Forelimb muscle (tissue), 1 donor: ENCODE data around the gene PGK1. TPM values are rescaled to one million over a fixed set of nuclear protein-coding genes. Genes with fewer than 3 reads are reported as not detected.
"Not testable (repeated sequence)": the region's sequence is repeated elsewhere in the genome, so short reads cannot be mapped to it uniquely, and the experiment has no call there.

Experiments
- DNase-seq: peaks from one replicate; pipeline ENCODE4 v3.0.0-alpha.2; 2013; ENCODE audit warnings: low read depth
- polyA plus RNA-seq: library from polyadenylated mRNA; unstranded; fragments of 120-200 nt; gene quantifications from one replicate; pipeline ENCODE4 v1.2.1, GENCODE V29; 2013; ENCODE audit not compliant: insufficient read length

PGK1 gene
- polyA plus RNA-seq, 1 donor, result 240 TPM

GRCh38 chrX:78116365-78116764 is 12.3 kb downstream of the PGK1 start:
- DNase-seq, result no peak

DNA sequence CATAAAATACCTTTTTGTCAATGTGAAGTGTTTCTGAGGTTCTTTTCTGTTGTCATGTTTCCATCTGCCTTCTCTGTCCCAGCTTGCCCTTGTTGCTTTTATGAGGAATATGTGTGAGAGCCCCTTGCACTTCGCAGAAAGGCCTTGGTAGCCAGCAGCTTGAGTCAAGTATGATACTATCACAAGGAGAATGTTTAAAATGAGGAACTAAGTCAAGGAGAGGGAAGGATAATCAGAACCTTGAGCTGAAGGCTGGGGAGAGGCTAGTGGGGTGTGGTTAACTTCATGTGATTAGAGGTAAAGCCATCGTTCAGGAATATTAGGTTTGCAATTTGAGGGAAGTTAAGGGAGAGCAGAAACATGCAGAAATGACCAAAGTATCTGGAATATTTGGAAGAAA is 12.7 kb downstream of the PGK1 start:
- DNase-seq, result no peak

GRCh38 chrX:78118628-78119027 is 14.6 kb downstream of the PGK1 start:
- DNase-seq, result no peak

- no peak for DNase-seq
Measured at GRCh38 chrX:78119521-78120227, 15.6 kb downstream of the PGK1 start.

- DNase-seq, result no peak
Measured at GRCh38 chrX:78123190-78123589, 19.1 kb downstream of the PGK1 start.

DNA sequence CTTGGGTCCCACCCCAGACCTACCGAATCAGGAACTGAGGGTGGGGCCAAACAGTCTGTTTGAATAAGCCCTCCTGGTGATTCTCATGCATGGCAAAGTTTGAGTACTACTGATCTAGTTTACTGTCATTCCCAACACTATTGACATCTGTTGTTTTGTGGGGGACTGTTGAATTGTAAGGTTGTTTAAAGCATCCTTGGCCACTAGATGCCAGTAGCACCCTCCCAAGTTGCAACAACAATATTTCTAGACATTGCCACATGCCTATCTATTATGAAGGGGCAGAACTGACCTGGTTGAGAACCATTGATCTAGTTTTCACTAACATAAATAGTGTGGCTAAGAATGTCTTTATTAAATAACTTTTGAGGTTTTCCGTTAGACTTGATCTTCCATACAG is 20.3 kb downstream of the PGK1 start:
- DNase-seq, result no peak

- no peak for DNase-seq
Measured at GRCh38 chrX:78125148-78125547, 21.1 kb downstream of the PGK1 start.

DNA sequence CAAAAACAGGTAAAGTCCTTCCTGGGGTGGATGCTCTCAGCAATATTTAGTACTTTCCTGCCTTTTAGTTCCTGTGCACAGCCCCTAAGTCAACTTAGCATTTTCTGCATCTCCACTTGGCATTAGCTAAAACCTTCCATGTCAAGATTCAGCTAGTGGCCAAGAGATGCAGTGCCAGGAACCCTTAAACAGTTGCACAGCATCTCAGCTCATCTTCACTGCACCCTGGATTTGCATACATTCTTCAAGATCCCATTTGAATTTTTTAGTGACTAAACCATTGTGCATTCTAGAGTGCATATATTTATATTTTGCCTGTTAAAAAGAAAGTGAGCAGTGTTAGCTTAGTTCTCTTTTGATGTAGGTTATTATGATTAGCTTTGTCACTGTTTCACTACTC is 21.7 kb downstream of the PGK1 start:
- not testable (repeated sequence) for DNase-seq

DNA sequence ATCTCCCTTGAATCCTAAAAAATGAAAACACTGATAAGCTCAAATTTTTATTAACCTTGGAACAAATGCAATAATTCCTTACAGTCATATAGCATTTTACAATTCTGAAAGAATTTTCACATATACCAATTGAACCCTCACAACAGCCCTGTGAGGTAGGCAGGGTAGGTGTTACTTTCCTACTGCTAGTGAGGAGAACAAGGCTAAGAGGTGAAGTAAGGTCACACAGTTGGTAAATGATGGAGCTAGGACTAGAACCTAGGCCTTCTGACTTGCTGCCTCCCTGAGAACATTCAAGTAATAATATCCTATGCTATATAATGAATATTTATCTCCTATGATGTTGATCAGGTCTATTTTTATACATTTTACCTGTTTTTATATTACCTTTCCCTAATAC is 25.7 kb downstream of the PGK1 start:
- no peak for DNase-seq

DNA sequence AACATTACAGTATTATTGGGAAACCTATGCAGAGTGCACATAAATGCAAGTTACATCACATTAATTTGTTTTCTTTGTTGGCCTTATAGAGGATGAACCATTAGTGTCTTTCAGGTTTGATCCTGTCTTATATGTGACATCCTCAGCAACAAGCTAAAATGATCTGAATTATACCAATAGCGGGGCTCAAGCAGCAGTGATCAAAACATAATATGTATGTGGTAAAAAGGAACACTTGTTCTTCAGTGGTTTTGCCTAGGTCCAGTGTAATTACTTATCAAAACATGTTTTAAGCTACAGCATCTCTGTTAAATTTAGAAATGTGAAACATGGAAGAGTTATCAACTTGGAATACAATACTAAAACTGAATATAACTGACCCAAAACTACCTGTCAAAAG is 26.3 kb downstream of the PGK1 start:
- no peak for DNase-seq

GRCh38 chrX:78131117-78131516 is 27.1 kb downstream of the PGK1 start:
- no peak for DNase-seq

GRCh38 chrX:78133238-78133960 is 29.4 kb downstream of the PGK1 start:
- no peak for DNase-seq

DNA sequence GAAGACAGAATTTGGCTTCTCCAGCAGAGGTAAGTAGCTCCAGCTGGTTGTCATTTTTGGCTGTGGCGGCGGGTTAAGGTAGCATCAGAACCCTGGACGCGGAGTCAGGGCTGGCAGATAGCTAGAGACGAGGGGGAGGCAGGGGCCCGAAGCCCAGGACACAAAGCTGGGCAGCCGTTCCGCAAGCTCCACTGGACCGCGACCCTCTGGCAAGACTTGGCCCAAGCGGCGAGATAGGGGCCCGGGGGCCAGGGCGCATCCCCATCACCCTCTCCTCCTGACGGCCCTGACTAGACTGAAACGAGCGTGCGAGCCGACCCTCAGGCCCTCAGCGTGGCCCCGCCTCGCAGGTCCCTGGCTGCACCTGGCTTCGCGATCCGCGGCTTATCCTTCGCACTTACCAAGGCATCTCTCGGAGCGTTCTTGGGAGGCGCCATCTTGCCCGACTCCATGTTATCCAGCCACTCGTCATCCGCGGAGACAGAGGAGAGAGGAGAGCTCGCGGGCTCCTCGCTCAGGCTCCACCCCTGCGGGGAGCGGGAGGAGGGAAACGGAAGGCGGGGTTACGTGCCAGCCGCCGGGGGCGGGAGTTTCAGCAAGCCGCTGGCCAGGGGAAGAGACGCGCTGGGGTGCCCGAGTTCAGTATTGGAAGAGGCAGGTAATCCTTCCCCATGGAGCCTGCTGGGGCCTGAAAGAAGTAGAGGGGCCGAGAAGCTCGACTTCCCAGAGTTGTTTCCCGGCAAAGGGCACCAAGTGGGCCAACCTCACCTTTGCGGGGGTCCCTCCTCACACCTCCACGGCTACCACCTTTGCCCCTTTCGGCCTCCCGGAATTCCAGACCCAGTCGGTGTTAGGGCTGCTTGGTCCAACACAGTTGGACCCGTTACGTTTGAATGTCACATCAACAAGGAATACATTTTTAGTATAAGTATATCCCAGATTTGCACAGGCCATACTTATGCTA is 35.4 kb downstream of the PGK1 start, which contains the start of gene TAF9B:
Gene TAF9B (minus strand): TSS at position 491 of the 964 bp plus-strand sequence. CDS start 39 bp downstream, at position 452.
- DNase-seq, result peak; percentile 50

DNA sequence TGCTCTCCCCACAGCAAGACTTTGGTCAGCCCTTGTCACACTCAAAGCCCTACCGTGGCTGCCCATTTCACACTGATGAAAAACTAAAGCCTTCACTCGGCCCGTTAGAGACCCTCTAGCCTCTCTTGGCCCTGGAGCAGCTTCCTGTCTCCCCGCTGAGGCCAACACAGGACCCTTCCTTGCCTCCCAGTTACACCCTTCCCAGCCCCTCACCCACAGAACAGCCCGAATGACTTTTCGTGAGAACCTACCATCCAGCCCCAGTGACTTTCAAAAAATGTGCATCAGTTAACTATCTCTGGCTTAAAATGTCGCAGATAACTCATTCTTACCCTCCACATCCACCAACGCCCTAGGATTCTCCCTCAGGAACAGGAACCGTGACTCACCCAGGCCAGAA is 36.2 kb downstream of the PGK1 start:
- DNase-seq, result no peak

- DNase-seq, result not testable (repeated sequence)
Measured at GRCh38 chrX:78147002-78147540, 43.0 kb downstream of the PGK1 start.

GRCh38 chrX:78157373-78157772 is 53.3 kb downstream of the PGK1 start:
- DNase-seq, result not testable (repeated sequence)

DNA sequence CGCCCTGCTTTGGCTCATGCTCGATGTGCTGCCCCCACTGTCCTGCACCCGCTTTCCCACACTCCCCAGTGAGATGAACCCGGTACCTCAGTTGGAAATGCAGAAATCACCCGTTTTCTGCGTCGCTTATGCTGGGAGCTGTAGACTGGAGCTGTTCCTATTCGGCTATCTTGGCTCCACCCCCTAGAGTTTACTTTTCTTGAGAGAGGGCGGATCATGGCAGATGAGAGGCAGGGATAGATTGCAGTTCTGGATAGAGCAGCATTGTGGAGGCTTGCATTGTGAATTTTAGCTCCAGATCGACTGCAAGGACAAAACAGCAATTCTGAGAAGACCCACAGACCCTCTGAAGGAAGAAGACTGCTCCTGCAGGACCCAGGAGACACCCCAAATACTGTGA is 53.8 kb downstream of the PGK1 start:
- not testable (repeated sequence) for DNase-seq

DNA sequence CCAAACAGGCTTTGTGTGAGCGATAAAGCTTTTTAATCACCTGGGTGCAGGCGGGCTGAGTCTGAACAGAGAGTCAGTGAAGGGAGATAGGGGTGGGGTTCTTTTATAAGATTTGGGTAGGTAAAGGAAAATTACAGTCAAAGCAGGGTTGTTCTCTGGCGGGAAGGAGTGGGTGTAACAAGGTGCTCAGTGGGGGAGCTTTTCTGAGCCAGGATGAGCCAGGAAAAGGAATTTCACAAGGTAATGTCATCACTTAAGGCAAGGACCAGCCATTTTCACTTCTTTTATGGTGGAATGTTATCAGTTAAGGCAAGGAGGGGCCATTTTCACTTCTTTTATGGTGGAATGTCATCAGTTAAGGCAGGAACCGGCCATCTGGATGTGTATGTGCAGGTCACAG is 56.7 kb downstream of the PGK1 start:
- not testable (repeated sequence) for DNase-seq

- not testable (repeated sequence) for DNase-seq
Measured at GRCh38 chrX:78163175-78163574, 59.1 kb downstream of the PGK1 start.

DNA sequence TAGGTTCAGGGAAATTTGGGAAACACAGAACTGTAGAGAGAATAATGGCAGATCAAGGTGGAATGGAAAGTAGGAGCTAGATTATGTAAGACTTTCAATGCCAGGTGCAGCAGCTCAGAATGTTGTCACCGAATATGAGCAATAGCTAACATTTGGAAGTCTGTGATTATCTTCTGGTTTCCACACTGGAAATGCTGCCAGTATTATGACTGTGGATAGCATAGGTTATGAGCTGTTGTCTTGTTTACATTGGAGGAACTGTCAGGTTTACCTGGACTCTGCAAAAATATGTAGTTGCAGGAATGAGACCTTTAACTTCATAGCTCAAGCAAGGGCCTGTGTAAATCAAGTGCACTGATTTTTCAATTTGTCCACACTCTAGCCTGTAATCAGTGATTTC is 61.4 kb downstream of the PGK1 start:
- DNase-seq, result no peak

DNA sequence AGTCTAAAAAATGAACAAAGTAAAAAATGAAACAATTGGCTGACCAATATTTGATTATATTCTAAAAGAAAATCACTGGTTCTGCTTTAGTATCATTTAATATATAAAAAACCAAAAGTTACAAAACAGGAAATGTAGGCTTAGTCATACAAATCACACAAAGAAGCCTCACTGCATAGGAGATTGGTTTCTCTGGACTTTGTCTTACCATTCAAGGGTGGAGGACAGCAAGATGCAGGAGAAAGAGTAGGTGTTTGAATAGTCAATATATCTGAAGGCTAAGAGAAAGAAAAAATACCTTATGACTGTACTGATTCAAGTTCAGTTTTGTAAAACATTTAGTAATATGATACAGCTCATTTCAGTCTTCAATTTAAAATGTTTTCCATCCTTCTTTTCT is 64.0 kb downstream of the PGK1 start:
- DNase-seq, result no peak
